Progenitor cell of endocrine pancreas (in vitro differentiated cells): ENCODE data around the gene LPCAT2. TPM values are rescaled to one million over a fixed set of nuclear protein-coding genes. Genes with fewer than 3 reads are reported as not detected.

Experiments used
- DNase-seq: peaks from one replicate; pipeline ENCODE4 v3.0.0; 2021; ENCODE audit warnings: low spot score; ENCODE audit not compliant: unreplicated experiment
- H3K27ac Mint-ChIP-seq: 2 replicates; pipeline ENCODE4 v1.8.0; 2021; ENCODE audit warnings: mild to moderate bottlenecking, moderate library complexity, mixed read lengths
- H3K27me3 Mint-ChIP-seq: 2 replicates; pipeline ENCODE4 v1.8.0; 2021; ENCODE audit warnings: mixed read lengths
- H3K36me3 Mint-ChIP-seq: 2 replicates; pipeline ENCODE4 v1.8.0; 2022; ENCODE audit warnings: mixed read lengths; ENCODE audit not compliant: insufficient read depth
- H3K4me1 Mint-ChIP-seq: 2 replicates; pipeline ENCODE4 v1.8.0; 2021; ENCODE audit warnings: low read depth, mixed read lengths
- H3K4me3 Mint-ChIP-seq: 2 replicates; pipeline ENCODE4 v1.8.0; 2021; ENCODE audit warnings: low read depth, mild to moderate bottlenecking, moderate library complexity, mixed read lengths
- H3K9me3 Mint-ChIP-seq: 2 replicates; pipeline ENCODE4 v1.8.0; 2021; ENCODE audit warnings: low read depth, mixed read lengths
- CTCF ChIP-seq: fragments of 200-600 bp; sonication (generic); IDR thresholded peaks from one replicate; pipeline ENCODE4 v1.5.0; 2021; ENCODE audit warnings: antibody characterized with exemption, mild to moderate bottlenecking; ENCODE audit not compliant: unreplicated experiment
- total RNA-seq: library from RNA; stranded (reverse); gene quantifications from 2 replicates; pipeline ENCODE4 v1.2.1, GENCODE V29; 2021

Gene LPCAT2
- total RNA-seq, 1 donor from 2014 or later: 3.2 TPM

DNA sequence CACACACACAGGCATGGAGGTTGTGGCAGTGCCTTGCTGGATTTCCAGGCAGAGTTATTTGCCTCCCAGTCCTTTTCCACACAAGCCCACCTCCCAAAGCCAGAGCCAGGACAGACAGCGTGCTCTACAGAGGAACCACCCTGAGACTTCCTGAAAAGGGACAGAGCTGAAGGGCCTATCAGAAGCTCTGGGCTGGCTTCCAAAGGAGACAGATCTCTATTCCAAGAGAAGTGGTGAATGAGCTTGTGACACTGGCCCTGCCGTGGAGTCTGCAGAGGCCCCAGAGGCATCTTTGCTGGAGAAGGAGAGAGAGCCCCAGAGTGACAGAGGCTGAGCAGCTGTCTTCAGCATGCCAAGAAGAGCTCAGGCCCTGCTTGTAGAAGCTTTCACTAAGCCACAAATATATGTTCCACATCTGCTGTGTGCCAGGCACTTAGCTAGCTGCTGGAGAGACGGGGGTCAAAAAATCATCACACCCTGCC is 8.3 kb upstream of the LPCAT2 start:
- no peak for TF ChIP-seq CTCF
- H3K4me3 Mint-ChIP-seq: no peak overlapping the region
- no peaks in the 10 kb centered on the region for H3K9me3 Mint-ChIP-seq
- no peak overlapping the region for H3K27ac Mint-ChIP-seq
- H3K27me3 Mint-ChIP-seq: no peaks in the 10 kb centered on the region
- no peaks in the 10 kb centered on the region for H3K36me3 Mint-ChIP-seq
- DNase-seq: no peak
- H3K4me1 Mint-ChIP-seq: peaks cover 12% of the 10 kb centered on the region

- H3K27ac Mint-ChIP-seq: peak overlapping the region; percentile 1
- no peaks in the 10 kb centered on the region for H3K36me3 Mint-ChIP-seq
- H3K4me1 Mint-ChIP-seq: peaks cover 19% of the 10 kb centered on the region
- TF ChIP-seq CTCF: peak; percentile 23
- no peaks in the 10 kb centered on the region for H3K27me3 Mint-ChIP-seq
- no peaks in the 10 kb centered on the region for H3K9me3 Mint-ChIP-seq
- H3K4me3 Mint-ChIP-seq: no peak overlapping the region
- DNase-seq: no peak
Observed at GRCh38 chr16:55501549-55502322, 7.1 kb upstream of the LPCAT2 start.

DNA sequence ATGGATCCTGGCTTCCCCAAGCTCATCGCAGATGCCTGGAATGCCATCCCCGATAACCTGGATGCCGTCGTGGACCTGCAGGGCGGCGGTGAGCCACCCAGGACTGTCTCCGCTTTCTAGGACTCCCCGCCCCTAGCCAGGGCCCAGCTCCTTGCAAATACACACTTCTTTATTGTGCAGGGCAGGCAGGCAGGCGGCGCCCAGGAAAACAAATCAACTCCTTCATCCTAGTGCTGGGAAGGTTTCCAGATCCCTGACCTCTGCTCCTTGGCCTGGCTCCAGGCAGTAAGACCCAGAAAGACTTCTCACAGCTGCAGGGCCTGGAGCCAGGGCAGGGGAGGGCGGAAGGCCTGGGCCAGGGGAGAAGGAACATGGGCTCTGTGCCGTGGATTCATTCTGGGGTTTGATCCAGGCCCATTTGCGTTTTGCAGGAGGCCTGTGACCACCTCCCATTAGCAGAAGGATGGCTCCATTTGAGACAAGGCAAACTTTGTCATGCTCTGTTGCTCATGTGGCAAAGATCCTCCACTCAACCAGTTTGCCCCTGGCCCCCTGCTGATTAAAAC is 6.0 kb upstream of the LPCAT2 start:
- Mint-ChIP-seq H3K27ac (no peak overlapping the region), H3K36me3 (no peaks in the 10 kb centered on the region), H3K4me3 (no peak overlapping the region), H3K27me3 (no peaks in the 10 kb centered on the region), H3K9me3 (no peaks in the 10 kb centered on the region), H3K4me1 (peaks cover 20% of the 10 kb centered on the region)
- no peak for TF ChIP-seq CTCF
- DNase-seq: no peak

- H3K4me1 Mint-ChIP-seq: peaks cover 20% of the 10 kb centered on the region
- H3K27me3 Mint-ChIP-seq: no peaks in the 10 kb centered on the region
- H3K9me3 Mint-ChIP-seq: no peaks in the 10 kb centered on the region
- TF ChIP-seq CTCF: no peak
- no peaks in the 10 kb centered on the region for H3K36me3 Mint-ChIP-seq
- no peak overlapping the region for H3K27ac Mint-ChIP-seq
- H3K4me3 Mint-ChIP-seq: no peak overlapping the region
- DNase-seq: no peak
Observed at GRCh38 chr16:55503726-55504550, 4.9 kb upstream of the LPCAT2 start.

DNA sequence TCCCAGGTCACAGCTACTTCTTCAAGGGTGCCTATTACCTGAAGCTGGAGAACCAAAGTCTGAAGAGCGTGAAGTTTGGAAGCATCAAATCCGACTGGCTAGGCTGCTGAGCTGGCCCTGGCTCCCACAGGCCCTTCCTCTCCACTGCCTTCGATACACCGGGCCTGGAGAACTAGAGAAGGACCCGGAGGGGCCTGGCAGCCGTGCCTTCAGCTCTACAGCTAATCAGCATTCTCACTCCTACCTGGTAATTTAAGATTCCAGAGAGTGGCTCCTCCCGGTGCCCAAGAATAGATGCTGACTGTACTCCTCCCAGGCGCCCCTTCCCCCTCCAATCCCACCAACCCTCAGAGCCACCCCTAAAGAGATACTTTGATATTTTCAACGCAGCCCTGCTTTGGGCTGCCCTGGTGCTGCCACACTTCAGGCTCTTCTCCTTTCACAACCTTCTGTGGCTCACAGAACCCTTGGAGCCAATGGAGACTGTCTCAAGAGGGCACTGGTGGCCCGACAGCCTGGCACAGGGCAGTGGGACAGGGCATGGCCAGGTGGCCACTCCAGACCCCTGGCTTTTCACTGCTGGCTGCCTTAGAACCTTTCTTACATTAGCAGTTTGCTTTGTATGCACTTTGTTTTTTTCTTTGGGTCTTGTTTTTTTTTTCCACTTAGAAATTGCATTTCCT is 3.4 kb upstream of the LPCAT2 start:
- Mint-ChIP-seq H3K4me1 (peaks cover 17% of the 10 kb centered on the region), H3K4me3 (no peak overlapping the region), H3K27ac (no peak overlapping the region), H3K9me3 (no peaks in the 10 kb centered on the region), H3K36me3 (no peaks in the 10 kb centered on the region), H3K27me3 (peaks cover 10% of the 10 kb centered on the region)
- DNase-seq: no peak
- TF ChIP-seq CTCF: no peak
